BJ (cell line): ENCODE measurements around the gene YWHAH. TPM values are rescaled to one million over a fixed set of nuclear protein-coding genes. Genes with fewer than 3 reads are reported as not detected.

Experiments used
- CTCF ChIA-PET: fragments of 350-600 bp; formaldehyde crosslinking; extraction: SDS; loops from one replicate; lab custom pipeline; 2021; ENCODE audit warnings: antibody characterized with exemption, inconsistent platforms; lab: Yijun Ruan, JAX
- POLR2A ChIA-PET: fragments of 300-600 bp; sonication (Branson Sonifier 250); formaldehyde crosslinking; extraction: SDS; loops from one replicate; lab custom pipeline; 2021; ENCODE audit warnings: antibody characterized with exemption; lab: Charles Lee
- DNase-seq: peaks from one replicate; pipeline ENCODE4 v3.0.0-alpha.2; 2011; ENCODE audit warnings: low read depth
- H3K27me3 ChIP-seq: 2 replicates; pipeline ENCODE4 v1.6.0; 2011; ENCODE audit warnings: low read length; ENCODE audit not compliant: control insufficient read depth, insufficient read depth
- H3K36me3 ChIP-seq: 2 replicates; pipeline ENCODE4 v1.5.1; 2011; ENCODE audit warnings: low read length; ENCODE audit not compliant: control insufficient read depth, insufficient read depth
- H3K4me3 ChIP-seq: 2 replicates; pipeline ENCODE4 v1.5.1; 2011; ENCODE audit warnings: low read depth, mild to moderate bottlenecking, control low read depth, low read length
- CTCF ChIP-seq: IDR thresholded peaks from 2 replicates; pipeline ENCODE4 v1.5.1; 2011; ENCODE audit warnings: low read depth, mild to moderate bottlenecking, control low read depth, inconsistent platforms, low read length, moderate library complexity; ENCODE audit not compliant: insufficient read depth
- polyA plus RNA-seq: library from polyadenylated mRNA; depleted of rRNA; stranded (reverse); fragments of >200 nt; gene quantifications from 2 replicates; pipeline ENCODE4 v1.2.3, GENCODE V29; 2011

The YWHAH gene
- polyA plus RNA-seq, 1 experiment: 146 TPM

- DNase-seq: no peak
- ChIA-PET CTCF (no interaction called here), POLR2A (no interaction called here)
- no peak overlapping the region for H3K4me3 ChIP-seq
- no peak for TF ChIP-seq CTCF
- H3K36me3 ChIP-seq: no peaks in the 10 kb centered on the region
- no peaks in the 10 kb centered on the region; the same call in 1 of the 2 replicates for H3K27me3 ChIP-seq
These were observed 39.7 kb downstream of the YWHAH start for GRCh38 chr22:31983911-31984656.

- no peaks in the 10 kb centered on the region; the same call in 1 of the 2 replicates for H3K27me3 ChIP-seq
- no peak overlapping the region for H3K4me3 ChIP-seq
- POLR2A ChIA-PET: no interaction called here
- no peak for DNase-seq
- no peaks in the 10 kb centered on the region for H3K36me3 ChIP-seq
- TF ChIP-seq CTCF: no peak
- CTCF ChIA-PET: interaction anchor here (0.7 kb wide), 1 partner anchor 10 kb away, joined by 3 read pairs; no protein-coding TSS in a partner anchor
These were observed 42.9 kb downstream of the YWHAH start for GRCh38 chr22:31987218-31987617.

- H3K36me3 ChIP-seq: no peaks in the 10 kb centered on the region
- TF ChIP-seq CTCF: no peak
- no peak overlapping the region for H3K4me3 ChIP-seq
- POLR2A ChIA-PET: no interaction called here
- H3K27me3 ChIP-seq: no peaks in the 10 kb centered on the region
- no peak for DNase-seq
- CTCF ChIA-PET: interaction anchor here (0.7 to 1.7 kb wide), 2 partner anchors 9 kb away, joined by 3 to 4 read pairs; no protein-coding TSS in a partner anchor
These were observed 46.9 kb downstream of the YWHAH start for GRCh38 chr22:31991102-31991839.

GRCh38 chr22:31995046-31995445 lies 50.7 kb downstream of the YWHAH start:
- ChIA-PET CTCF (no interaction called here), POLR2A (no interaction called here)
- TF ChIP-seq CTCF: no peak
- no peak overlapping the region for H3K4me3 ChIP-seq
- H3K27me3 ChIP-seq: no peaks in the 10 kb centered on the region
- no peaks in the 10 kb centered on the region for H3K36me3 ChIP-seq
- no peak for DNase-seq

- TF ChIP-seq CTCF: no peak
- POLR2A ChIA-PET: no interaction called here
- H3K27me3 ChIP-seq: no peaks in the 10 kb centered on the region
- DNase-seq: no peak
- CTCF ChIA-PET: interaction anchor here (1.1 kb wide), 1 partner anchor 18 kb away, joined by 4 read pairs; no protein-coding TSS in a partner anchor
- no peaks in the 10 kb centered on the region for H3K36me3 ChIP-seq
- H3K4me3 ChIP-seq: no peak overlapping the region
These were observed 51.5 kb downstream of the YWHAH start for GRCh38 chr22:31995807-31996206.
